HCT116 (cell line): ENCODE data around the gene LRRC4B. TPM values are rescaled to one million over a fixed set of nuclear protein-coding genes. Genes with fewer than 3 reads are reported as not detected.
"Not testable (repeated sequence)": the region's sequence is repeated elsewhere in the genome, so short reads cannot be mapped to it uniquely, and the experiment has no call there.

Experiments
- ATAC-seq: fragments of 200-7000 bp; cut with Tn5 transposase; 2 replicates; pipeline ENCODE4 v1.9.1; 2020; ENCODE audit warnings: mild to moderate bottlenecking, moderate library complexity
- BruUV-seq: library from RNA; stranded (reverse); fragments of 400-500 nt; replicated peaks from 2 replicates; lab custom pipeline; 2021; lab: Mats Ljungman, UMichigan
- CTCF ChIA-PET: fragments of 300-600 bp; sonication (Branson Sonifier 250); formaldehyde crosslinking; loops from one replicate; lab custom pipeline; 2021; ENCODE audit warnings: antibody characterized with exemption; lab: Charles Lee
- POLR2A ChIA-PET: fragments of 300-600, 350-600 bp; sonication (Branson Sonifier 250); formaldehyde crosslinking; loops from one replicate; lab custom pipeline; 2021; ENCODE audit warnings: antibody characterized with exemption; lab: Charles Lee
- RAD21 ChIA-PET, 2 experiments: fragments of 300-600 bp; sonication (Branson Sonifier 250); formaldehyde crosslinking; loops; one replicate each; lab custom pipeline; 2023; ENCODE audit warnings: low total read pairs in 2 of 2; ENCODE audit not compliant: uncharacterized antibody in 2 of 2, unreplicated experiment in 2 of 2, low non-redundant PET in 1 of 2; lab: Charles Lee
- DNase-seq: peaks from one replicate; pipeline ENCODE4 v3.0.0-alpha.2; 2010; ENCODE audit warnings: low read depth, low spot score
- H2AFZ ChIP-seq: fragments of 200-600 bp; shearing (Covaris generic), sonication (generic); 2 replicates; pipeline ENCODE4 v1.6.1; 2017; ENCODE audit warnings: low read depth, mixed run types, mixed read lengths, antibody characterized with exemption, low read length; ENCODE audit not compliant: poor library complexity, severe bottlenecking
- H3K27ac ChIP-seq: 2 replicates; pipeline ENCODE4 v1.5.1; 2012; ENCODE audit warnings: low read depth, low read length
- H3K27me3 ChIP-seq: fragments of 200-600 bp; sonication (generic); 2 replicates; pipeline ENCODE4 v1.6.1; 2016; ENCODE audit warnings: mixed run types, low read length, mixed read lengths; ENCODE audit not compliant: insufficient read depth
- H3K36me3 ChIP-seq, 2 experiments: fragments of 200-500 bp in 1 of 2; fragments of 200-600 bp in 1 of 2; sonication (Bioruptor generic) in 1 of 2; sonication (generic) in 1 of 2; 2 replicates each; pipeline versions ENCODE4 v1.5.1 to v1.6.1; 2014 to 2016; ENCODE audit warnings: low read length in 2 of 2, inconsistent platforms in 1 of 2, mixed read lengths in 1 of 2, mixed run types in 1 of 2; ENCODE audit not compliant: insufficient read depth in 2 of 2, control insufficient read depth in 1 of 2
- H3K4me1 ChIP-seq, 2 experiments: fragments of 200-600 bp in 1 of 2; sonication (generic) in 1 of 2; 2 replicates each; pipeline versions ENCODE4 v1.5.1 to v1.6.1; 2012 to 2017; ENCODE audit warnings: low read length in 2 of 2, inconsistent platforms in 1 of 2, mild to moderate bottlenecking in 1 of 2, mixed read lengths in 1 of 2, mixed run types in 1 of 2, moderate library complexity in 1 of 2; ENCODE audit not compliant: insufficient read depth in 2 of 2, control insufficient read depth in 1 of 2
- H3K4me2 ChIP-seq: fragments of 200-600 bp; sonication (generic); 2 replicates; pipeline ENCODE4 v1.6.1; 2017; ENCODE audit warnings: mixed run types, low read length, mixed read lengths
- H3K4me3 ChIP-seq, 2 experiments: fragments of 200-600 bp in 1 of 2; sonication (generic) in 1 of 2; replicated peaks in 1 of 2; 2 replicates each; pipeline ENCODE4 v1.5.1; 2011 to 2016; ENCODE audit warnings: low read length in 2 of 2, control low read depth in 1 of 2, low read depth in 1 of 2, mild to moderate bottlenecking in 1 of 2, mixed read lengths in 1 of 2, mixed run types in 1 of 2
- H3K79me2 ChIP-seq: fragments of 200-600 bp; sonication (generic); 2 replicates; pipeline ENCODE4 v1.6.1; 2017; ENCODE audit warnings: mild to moderate bottlenecking, mixed run types, low read length, moderate library complexity, mixed read lengths; ENCODE audit not compliant: insufficient read depth
- H3K9ac ChIP-seq: fragments of 200-600 bp; sonication (generic); 2 replicates; pipeline ENCODE4 v1.6.1; 2016; ENCODE audit warnings: low read length, mixed read lengths
- H3K9me2 ChIP-seq: fragments of 200-600 bp; sonication (generic), shearing (Covaris generic); 2 replicates; pipeline ENCODE4 v1.6.1; 2017; ENCODE audit warnings: mixed run types, mild to moderate bottlenecking, moderate library complexity; ENCODE audit not compliant: insufficient read depth
- H3K9me3 ChIP-seq, 2 experiments: fragments of 200-500 bp in 1 of 2; fragments of 200-600 bp in 1 of 2; sonication (Bioruptor generic) in 1 of 2; sonication (generic) in 1 of 2; 2 replicates each; pipeline ENCODE4 v1.6.1; 2014 to 2017; ENCODE audit warnings: low read length in 2 of 2, mixed read lengths in 2 of 2, inconsistent platforms in 1 of 2, low read depth in 1 of 2, mild to moderate bottlenecking in 1 of 2, mixed run types in 1 of 2, moderate library complexity in 1 of 2; ENCODE audit not compliant: control insufficient read depth in 1 of 2, insufficient read depth in 1 of 2
- H4K20me1 ChIP-seq: fragments of 200-600 bp; sonication (generic), shearing (Covaris generic); 2 replicates; pipeline ENCODE4 v1.6.1; 2017; ENCODE audit warnings: mixed run types, mild to moderate bottlenecking, moderate library complexity; ENCODE audit not compliant: insufficient read depth
- MAX ChIP-seq: IDR thresholded peaks from 2 replicates; pipeline ENCODE4 v1.6.1; 2012
- SP1 ChIP-seq: IDR thresholded peaks from 2 replicates; pipeline ENCODE4 v1.6.1; 2012; ENCODE audit warnings: low read depth
- YY1 ChIP-seq: IDR thresholded peaks from 2 replicates; pipeline ENCODE4 v1.6.1; 2011; ENCODE audit warnings: low read length, low read depth, moderate library complexity, mild to moderate bottlenecking; ENCODE audit not compliant: insufficient replicate concordance; ENCODE audit errors: extremely low read depth
- intact Hi-C: fragments of 100-400 bp; cut with micrococcal nuclease; formaldehyde crosslinking; loops from 2 replicates; pipeline ENCODE4 v1.10.0; 2022
- total RNA-seq: library from RNA; stranded (reverse); gene quantifications from one replicate; pipeline ENCODE4 v1.2.1, GENCODE V29; 2021; ENCODE audit not compliant: unreplicated experiment
- TF ChIP-seq, protein P1 (sequence below): IDR thresholded peaks from 2 replicates; pipeline ENCODE4 v1.6.1; 2012; ENCODE audit warnings: low read depth

Gene LRRC4B
- total RNA-seq, 1 experiment from 2014 or later = 0.89 TPM

GRCh38 chr19:50590191-50590590 lies 22.0 kb upstream of the LRRC4B start:
- Histone ChIP-seq H3K9me3 (no peaks in the 10 kb centered on the region), H3K4me1 (no peaks in the 10 kb centered on the region), H3K9me2 (no peaks in the 10 kb centered on the region), H3K36me3 (no peaks in the 10 kb centered on the region), H3K79me2 (no peaks in the 10 kb centered on the region), H3K27me3 (no peaks in the 10 kb centered on the region), H3K9ac (no peak overlapping the region), H3K4me2 (no peak overlapping the region), H4K20me1 (no peaks in the 10 kb centered on the region), H3K4me3 (no peak overlapping the region), H3K27ac (no peak overlapping the region), H2AFZ (no peak overlapping the region)
- POLR2A ChIA-PET = no interaction called here
- DNase-seq (no peak), ATAC-seq (no peak)
- no peak for TF ChIP-seq MAX
- TF ChIP-seq, protein P1, sequence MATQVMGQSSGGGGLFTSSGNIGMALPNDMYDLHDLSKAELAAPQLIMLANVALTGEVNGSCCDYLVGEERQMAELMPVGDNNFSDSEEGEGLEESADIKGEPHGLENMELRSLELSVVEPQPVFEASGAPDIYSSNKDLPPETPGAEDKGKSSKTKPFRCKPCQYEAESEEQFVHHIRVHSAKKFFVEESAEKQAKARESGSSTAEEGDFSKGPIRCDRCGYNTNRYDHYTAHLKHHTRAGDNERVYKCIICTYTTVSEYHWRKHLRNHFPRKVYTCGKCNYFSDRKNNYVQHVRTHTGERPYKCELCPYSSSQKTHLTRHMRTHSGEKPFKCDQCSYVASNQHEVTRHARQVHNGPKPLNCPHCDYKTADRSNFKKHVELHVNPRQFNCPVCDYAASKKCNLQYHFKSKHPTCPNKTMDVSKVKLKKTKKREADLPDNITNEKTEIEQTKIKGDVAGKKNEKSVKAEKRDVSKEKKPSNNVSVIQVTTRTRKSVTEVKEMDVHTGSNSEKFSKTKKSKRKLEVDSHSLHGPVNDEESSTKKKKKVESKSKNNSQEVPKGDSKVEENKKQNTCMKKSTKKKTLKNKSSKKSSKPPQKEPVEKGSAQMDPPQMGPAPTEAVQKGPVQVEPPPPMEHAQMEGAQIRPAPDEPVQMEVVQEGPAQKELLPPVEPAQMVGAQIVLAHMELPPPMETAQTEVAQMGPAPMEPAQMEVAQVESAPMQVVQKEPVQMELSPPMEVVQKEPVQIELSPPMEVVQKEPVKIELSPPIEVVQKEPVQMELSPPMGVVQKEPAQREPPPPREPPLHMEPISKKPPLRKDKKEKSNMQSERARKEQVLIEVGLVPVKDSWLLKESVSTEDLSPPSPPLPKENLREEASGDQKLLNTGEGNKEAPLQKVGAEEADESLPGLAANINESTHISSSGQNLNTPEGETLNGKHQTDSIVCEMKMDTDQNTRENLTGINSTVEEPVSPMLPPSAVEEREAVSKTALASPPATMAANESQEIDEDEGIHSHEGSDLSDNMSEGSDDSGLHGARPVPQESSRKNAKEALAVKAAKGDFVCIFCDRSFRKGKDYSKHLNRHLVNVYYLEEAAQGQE = no peak
- no peak for TF ChIP-seq SP1
- no peak for TF ChIP-seq YY1
- RAD21 ChIA-PET = no interaction called here
- CTCF ChIA-PET = interaction anchor here (0.9 to 1.3 kb wide), 2 partner anchors 33 to 34 kb away, joined by 3 read pairs; no protein-coding TSS in a partner anchor
- intact Hi-C loops = no loop called here
- BruUV-seq = no TSS peak

- RAD21 ChIA-PET, H3K9ac ChIP-seq, H3K4me2 ChIP-seq, H3K9me2 ChIP-seq, H4K20me1 ChIP-seq, intact Hi-C loops, H3K9me3 ChIP-seq, ATAC-seq, H3K4me1 ChIP-seq, POLR2A ChIA-PET, H3K36me3 ChIP-seq, H2AFZ ChIP-seq, DNase-seq, H3K27me3 ChIP-seq, H3K79me2 ChIP-seq, CTCF ChIA-PET, BruUV-seq, H3K27ac ChIP-seq, H3K4me3 ChIP-seq: not testable (repeated sequence)
Measured at GRCh38 chr19:50581795-50582660, 13.8 kb upstream of the LRRC4B start.
